KOPT-K1 (cell line): Measurements from ENCODE around the gene PIK3R5.

Experiments
- H3K27ac ChIP-seq: fragments of 200-600 bp; sonication (generic); 2 replicates; pipeline ENCODE4 v1.5.1; 2016; ENCODE audit warnings: antibody characterized with exemption, mild to moderate bottlenecking, low read depth, low read length; ENCODE audit not compliant: poor library complexity, severe bottlenecking
- H3K36me3 ChIP-seq: fragments of 200-600 bp; sonication (generic); 2 replicates; pipeline ENCODE4 v1.5.1; 2017; ENCODE audit warnings: antibody characterized with exemption, mild to moderate bottlenecking, low read length, moderate library complexity; ENCODE audit not compliant: insufficient read depth
- H3K9me3 ChIP-seq: fragments of 200-600 bp; sonication (generic); 2 replicates; pipeline ENCODE4 v1.5.1; 2017; ENCODE audit warnings: antibody characterized with exemption, low read length, mild to moderate bottlenecking; ENCODE audit not compliant: insufficient read depth, poor library complexity, severe bottlenecking

The PIK3R5 gene

GRCh38 chr17:8881606-8882005 is 83.9 kb downstream of the PIK3R5 start:
- peaks cover 83% of the 10 kb centered on the region for H3K36me3 ChIP-seq
- H3K9me3 ChIP-seq = no peaks in the 10 kb centered on the region
- H3K27ac ChIP-seq = no peak overlapping the region

GRCh38 chr17:8880466-8880865 is 85.0 kb downstream of the PIK3R5 start:
- H3K9me3 ChIP-seq = no peaks in the 10 kb centered on the region
- H3K27ac ChIP-seq = no peak overlapping the region
- peaks cover 75% of the 10 kb centered on the region for H3K36me3 ChIP-seq

DNA sequence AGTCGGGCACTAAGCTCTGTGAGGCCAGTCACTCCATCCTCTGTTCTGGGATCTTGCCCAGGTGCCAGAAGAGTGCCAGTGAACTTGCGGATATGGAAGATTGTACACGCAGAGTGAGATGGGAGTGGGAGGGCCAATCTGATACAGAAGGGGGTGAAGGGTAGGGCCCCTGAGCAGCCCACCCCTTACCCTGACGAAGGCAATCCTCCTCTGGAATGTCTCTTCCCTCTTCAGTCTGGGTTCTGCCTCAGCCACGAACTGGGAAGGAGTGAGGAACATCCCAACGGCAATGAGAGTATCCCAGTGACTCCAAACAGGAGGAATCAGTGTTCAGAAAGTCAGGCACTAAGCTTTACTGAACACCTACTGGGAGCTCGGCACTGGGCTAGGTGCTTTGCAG is 86.1 kb downstream of the PIK3R5 start:
- no peak overlapping the region for H3K27ac ChIP-seq

GRCh38 chr17:8877984-8878383 is 87.5 kb downstream of the PIK3R5 start:
- no peak overlapping the region for H3K27ac ChIP-seq

More for the DNA sequence above, 86.1 kb downstream of the PIK3R5 start:
- Histone ChIP-seq H3K9me3 (no peaks in the 10 kb centered on the region), H3K36me3 (peaks cover 71% of the 10 kb centered on the region)

DNA sequence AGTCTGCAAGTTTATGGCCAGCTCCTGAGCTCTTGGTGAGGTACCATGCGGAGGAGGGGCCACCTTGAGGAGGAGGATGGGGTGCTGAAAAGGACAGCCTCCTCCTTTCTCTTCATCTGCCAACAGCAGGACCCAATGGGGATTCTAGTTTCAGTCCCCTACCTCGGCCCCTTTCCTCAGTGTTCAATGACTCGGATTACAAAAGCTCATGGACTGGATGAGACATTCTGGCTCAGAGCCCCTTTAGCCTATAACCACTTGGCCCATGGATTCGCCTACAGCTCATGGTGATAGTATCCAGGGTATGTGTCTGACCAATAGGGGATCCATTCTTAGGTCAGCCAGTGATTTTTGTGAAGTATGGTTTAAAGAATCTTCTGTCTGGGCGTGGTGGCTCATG is 89.5 kb downstream of the PIK3R5 start:
- peaks cover 36% of the 10 kb centered on the region for H3K36me3 ChIP-seq
- no peaks in the 10 kb centered on the region for H3K9me3 ChIP-seq
- H3K27ac ChIP-seq = no peak overlapping the region

More at GRCh38 chr17:8877984-8878383, 87.5 kb downstream of the PIK3R5 start:
- H3K36me3 ChIP-seq = peaks cover 56% of the 10 kb centered on the region
- no peaks in the 10 kb centered on the region for H3K9me3 ChIP-seq

DNA sequence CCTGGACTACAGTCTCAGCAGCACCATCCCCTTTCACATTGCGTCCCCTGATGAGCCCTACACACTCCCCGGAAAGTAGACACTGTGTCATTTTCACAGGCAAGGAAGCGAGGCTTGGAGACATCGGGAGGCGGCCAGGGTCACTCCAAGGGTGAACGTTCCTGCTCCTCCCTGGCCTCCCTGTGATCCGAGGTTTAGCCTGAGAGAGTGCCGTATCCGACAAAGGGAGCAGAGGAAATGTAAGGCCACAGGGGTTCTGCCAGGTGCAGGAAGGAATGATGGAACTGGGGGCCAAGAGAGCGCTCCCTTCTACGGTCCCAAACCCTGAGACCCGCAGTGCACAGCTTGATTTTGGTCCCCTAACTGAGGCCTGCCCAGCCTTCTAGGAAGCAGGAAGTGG is 90.1 kb downstream of the PIK3R5 start:
- Histone ChIP-seq H3K27ac (no peak overlapping the region), H3K36me3 (peaks cover 31% of the 10 kb centered on the region), H3K9me3 (no peaks in the 10 kb centered on the region)

DNA sequence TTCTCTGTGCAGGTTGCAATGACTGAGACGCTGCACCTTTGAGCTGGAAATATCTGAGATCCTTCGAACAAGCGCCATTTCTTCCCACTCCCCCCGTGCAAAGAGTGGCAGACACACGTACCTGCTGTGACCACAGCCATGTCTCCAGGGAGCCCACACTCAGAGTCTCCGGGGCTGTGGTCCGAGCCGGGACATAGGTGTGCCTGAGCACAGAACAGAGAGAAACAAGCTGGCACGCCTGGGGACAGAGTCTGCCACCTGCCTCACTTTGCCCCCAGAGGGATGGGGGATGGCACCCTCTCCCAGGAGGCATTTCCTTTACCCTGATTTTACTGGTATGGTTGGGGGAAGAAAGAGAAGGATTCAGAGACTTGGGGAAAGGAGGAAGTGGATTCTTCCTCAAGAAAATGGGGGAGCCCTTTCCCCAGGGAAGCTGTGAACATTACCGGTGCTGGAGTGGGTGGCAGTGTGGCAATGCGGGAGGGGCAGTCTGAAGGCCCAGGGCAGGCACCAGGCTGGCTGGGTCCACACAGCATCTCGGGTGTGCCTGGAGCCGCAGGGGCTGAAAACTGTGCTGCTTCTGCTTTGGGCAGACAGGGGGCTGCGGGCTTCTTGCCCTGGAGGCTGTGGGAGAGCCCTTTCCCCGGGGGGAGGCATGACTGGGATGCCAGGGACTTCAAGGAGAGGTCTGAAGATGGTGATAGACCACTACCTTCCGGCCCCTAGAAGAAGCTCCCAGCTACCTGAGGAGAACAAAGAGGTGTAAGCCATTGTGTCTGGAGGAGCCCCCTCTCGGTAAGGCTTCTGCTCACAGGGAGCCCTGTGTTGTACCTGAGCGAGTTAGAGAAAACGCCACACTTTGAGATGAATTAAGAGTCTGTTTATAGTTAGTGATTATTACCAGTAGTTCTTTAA is 91.4 kb downstream of the PIK3R5 start:
- Histone ChIP-seq H3K27ac (no peak overlapping the region), H3K9me3 (no peaks in the 10 kb centered on the region), H3K36me3 (peaks cover 17% of the 10 kb centered on the region)

DNA sequence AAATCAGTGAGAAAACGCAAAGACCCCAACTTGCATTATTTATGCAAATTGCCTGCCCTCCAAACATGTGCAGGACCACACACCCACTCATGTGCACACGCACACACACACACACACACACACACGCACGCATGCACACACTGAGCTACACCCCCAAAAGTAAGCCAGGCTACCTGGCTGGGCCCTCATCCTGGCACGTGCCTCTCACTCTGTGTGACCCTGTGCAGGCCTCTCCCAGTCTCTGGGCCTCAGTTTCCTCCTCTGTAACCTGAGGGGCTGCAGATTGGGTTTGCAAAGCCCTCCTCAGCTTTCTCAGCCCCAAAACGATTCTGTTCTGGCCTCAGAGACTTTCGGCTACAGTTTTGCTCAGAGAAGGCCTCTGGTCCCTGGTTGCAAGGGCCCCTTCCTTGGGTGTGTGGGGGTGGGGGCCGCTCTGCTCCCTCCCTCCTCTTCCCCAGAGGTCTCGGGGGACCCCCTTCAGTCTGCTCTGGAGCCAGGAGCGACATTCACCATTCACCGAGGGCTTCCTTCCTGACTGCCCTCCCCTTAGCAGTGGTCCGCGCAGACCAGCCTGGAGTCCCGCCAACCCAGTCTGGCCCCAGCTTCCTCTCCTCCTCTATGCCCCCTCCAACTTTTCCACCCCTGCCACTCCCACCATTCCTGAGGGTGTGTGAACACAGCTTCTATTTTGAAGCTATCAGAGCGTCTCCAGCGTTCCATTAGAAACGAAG is 92.6 kb downstream of the PIK3R5 start:
- H3K9me3 ChIP-seq = no peaks in the 10 kb centered on the region
- no peak overlapping the region for H3K27ac ChIP-seq

DNA sequence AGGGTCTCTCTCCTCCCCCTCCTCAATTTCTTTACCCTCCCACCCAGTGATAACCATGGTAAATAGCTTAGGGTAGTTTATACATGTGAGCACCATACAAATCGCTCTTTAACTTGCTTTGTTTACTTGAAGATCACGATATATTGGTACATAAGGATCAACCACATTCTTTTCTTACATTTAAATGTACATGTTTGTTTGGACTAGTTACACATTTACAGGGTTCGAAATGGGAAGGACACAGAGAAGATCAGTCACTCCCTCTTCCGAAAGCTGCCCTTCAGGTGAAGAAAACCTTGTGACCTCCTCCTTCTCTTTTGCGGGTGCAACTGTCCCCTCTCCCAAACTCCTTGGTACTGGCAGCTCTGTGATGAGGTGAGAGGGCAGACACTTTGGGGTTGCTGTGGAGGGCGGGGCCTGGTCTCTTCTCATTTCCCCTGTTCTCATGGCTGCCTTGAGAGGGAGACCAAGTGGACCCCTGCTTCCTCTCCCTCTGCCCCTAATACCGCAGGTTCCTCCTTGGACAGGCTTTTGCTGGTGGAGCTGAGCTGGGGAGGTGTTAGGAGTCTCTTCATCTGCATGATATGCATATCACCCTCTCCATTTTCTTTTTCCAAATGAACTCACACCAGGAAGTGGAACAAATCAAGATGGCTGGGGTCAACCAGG is 93.3 kb downstream of the PIK3R5 start:
- H3K9me3 ChIP-seq = no peaks in the 10 kb centered on the region
- H3K27ac ChIP-seq = no peak overlapping the region
- H3K36me3 ChIP-seq = 0 out of 2 replicates have a peak, but pooled peaks cover under 1% of the 10 kb centered on the region

More for the DNA sequence above, 92.6 kb downstream of the PIK3R5 start:
- H3K36me3 ChIP-seq = peaks cover 7% of the 10 kb centered on the region

DNA sequence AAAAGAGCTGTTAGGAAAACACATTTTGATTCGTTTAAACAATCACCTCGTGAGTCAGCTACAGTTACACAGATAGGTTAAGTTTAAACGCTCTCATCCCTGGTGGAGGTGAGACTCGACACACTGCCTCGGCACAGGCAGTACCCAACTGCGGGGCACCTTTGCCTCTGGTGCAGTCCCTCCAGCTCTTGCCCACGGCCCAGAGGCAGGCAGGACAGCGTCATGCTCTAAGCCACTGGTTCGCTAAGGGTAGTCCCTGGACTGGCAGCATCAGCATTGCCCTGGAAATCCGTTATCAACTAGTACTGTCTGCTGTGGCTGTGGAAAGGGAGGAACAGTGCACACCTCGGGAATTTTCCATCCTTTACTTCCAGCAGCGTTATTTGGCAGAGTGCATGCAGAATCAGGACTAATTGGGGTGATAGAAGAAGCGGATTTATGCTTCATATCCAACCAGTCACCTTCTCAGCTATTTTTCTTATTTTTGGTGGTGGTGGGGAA is 94.4 kb downstream of the PIK3R5 start:
- no peak overlapping the region for H3K27ac ChIP-seq
- no peaks in the 10 kb centered on the region for H3K36me3 ChIP-seq
- H3K9me3 ChIP-seq = no peaks in the 10 kb centered on the region

- Histone ChIP-seq H3K27ac (no peak overlapping the region), H3K36me3 (no peaks in the 10 kb centered on the region), H3K9me3 (no peaks in the 10 kb centered on the region)
Measured at GRCh38 chr17:8870406-8871040, 95.0 kb downstream of the PIK3R5 start.

- Histone ChIP-seq H3K9me3 (no peaks in the 10 kb centered on the region), H3K36me3 (no peaks in the 10 kb centered on the region), H3K27ac (no peak overlapping the region)
Measured at GRCh38 chr17:8869114-8869815, 96.2 kb downstream of the PIK3R5 start.

GRCh38 chr17:8868529-8868951 is 97.0 kb downstream of the PIK3R5 start:
- Histone ChIP-seq H3K27ac (no peak overlapping the region), H3K36me3 (no peaks in the 10 kb centered on the region), H3K9me3 (no peaks in the 10 kb centered on the region)

- H3K27ac ChIP-seq = peak overlapping the region; percentile 59
- no peaks in the 10 kb centered on the region for H3K9me3 ChIP-seq
- H3K36me3 ChIP-seq = no peaks in the 10 kb centered on the region
Measured at GRCh38 chr17:8868092-8868491, 97.4 kb downstream of the PIK3R5 start.
